ENCODE data around the gene ZC3H8. TPM values are rescaled to one million over a fixed set of nuclear protein-coding genes. Genes with fewer than 3 reads are reported as not detected.

The ZC3H8 gene
- total RNA-seq, 1 donor from 2014 or later: 7.5 TPM

DNA sequence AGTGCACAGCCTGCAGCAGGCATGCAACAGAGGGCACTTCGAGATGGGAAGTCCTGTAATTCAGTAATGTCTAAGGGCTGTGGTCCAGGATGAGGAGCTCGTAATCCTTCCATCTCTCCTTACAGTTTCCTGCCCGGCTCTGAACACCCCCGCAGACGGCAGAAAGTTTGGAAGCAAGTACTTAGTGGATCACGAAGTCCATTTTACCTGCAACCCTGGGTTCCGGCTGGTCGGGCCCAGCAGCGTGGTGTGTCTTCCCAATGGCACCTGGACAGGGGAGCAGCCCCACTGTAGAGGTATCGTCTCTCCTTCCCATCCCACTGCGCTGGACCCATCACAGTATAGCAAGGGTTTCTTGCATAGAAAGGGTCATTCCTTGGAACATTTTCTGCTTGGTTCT, 90.0 kb downstream of the ZC3H8 start:
- Histone ChIP-seq H3K36me3 (ENCODE audit: insufficient read depth, low read length) (no peaks in the 10 kb centered on the region), H3K4me2 (ENCODE audit: low read length) (no peak overlapping the region), H3K9me3 (ENCODE audit: insufficient read depth, low read depth, low read length) (no peaks in the 10 kb centered on the region), H2AFZ (ENCODE audit: low read depth, low read length) (no peak overlapping the region), H3K4me3 (ENCODE audit: insufficient read depth, low read depth, low read length) (no peak overlapping the region), H3K27me3 (ENCODE audit: insufficient read depth, low read length) (peaks cover 2% of the 10 kb centered on the region), H3K9ac (ENCODE audit: low read length) (no peak overlapping the region), H3K27ac (ENCODE audit: low read depth, low read length) (no peak overlapping the region), H4K20me1 (ENCODE audit: insufficient read depth, low read length) (no peaks in the 10 kb centered on the region), H3K79me2 (ENCODE audit: insufficient read depth, low read length) (no peaks in the 10 kb centered on the region), H3K4me1 (ENCODE audit: insufficient read depth, low read length) (no peaks in the 10 kb centered on the region)
- H3K4me3 Mint-ChIP-seq (ENCODE audit: unreplicated experiment): no peak overlapping the region
- no peak overlapping the region for H3K27ac Mint-ChIP-seq (ENCODE audit: unreplicated experiment)
- DNase-seq (ENCODE audit: low read depth) (no peak), FAIRE-seq (no peak)
- H3K9me3 Mint-ChIP-seq (ENCODE audit: unreplicated experiment): peaks cover 1% of the 10 kb centered on the region
- no peaks in the 10 kb centered on the region for H3K36me3 Mint-ChIP-seq (ENCODE audit: low read depth, unreplicated experiment)
- H3K4me1 Mint-ChIP-seq (ENCODE audit: low read depth, unreplicated experiment): peaks cover 5% of the 10 kb centered on the region
- TF ChIP-seq EZH2 (IDR thresholded peaks at IDR 0.05; ENCODE audit: insufficient read depth, low read length) (no peak), CTCF (IDR thresholded peaks at IDR 0.05; ENCODE audit: insufficient read depth, low read depth, low read length) (no peak)
- peaks cover 8% of the 10 kb centered on the region for H3K27me3 Mint-ChIP-seq (ENCODE audit: low read depth, unreplicated experiment)

GRCh38 chr2:112163541-112163981, 91.3 kb downstream of the ZC3H8 start:
- H3K27me3 Mint-ChIP-seq (ENCODE audit: low read depth, unreplicated experiment): peaks cover 11% of the 10 kb centered on the region
- Histone ChIP-seq H3K9ac (ENCODE audit: low read length) (no peak overlapping the region), H3K4me3 (ENCODE audit: insufficient read depth, low read depth, low read length) (no peak overlapping the region), H3K36me3 (ENCODE audit: insufficient read depth, low read length) (no peaks in the 10 kb centered on the region), H3K4me1 (ENCODE audit: insufficient read depth, low read length) (no peaks in the 10 kb centered on the region), H3K27ac (ENCODE audit: low read depth, low read length) (no peak overlapping the region), H4K20me1 (ENCODE audit: insufficient read depth, low read length) (no peaks in the 10 kb centered on the region), H3K4me2 (ENCODE audit: low read length) (no peak overlapping the region), H2AFZ (ENCODE audit: low read depth, low read length) (no peak overlapping the region), H3K27me3 (ENCODE audit: insufficient read depth, low read length) (peaks cover 2% of the 10 kb centered on the region), H3K9me3 (ENCODE audit: insufficient read depth, low read depth, low read length) (no peaks in the 10 kb centered on the region), H3K79me2 (ENCODE audit: insufficient read depth, low read length) (no peaks in the 10 kb centered on the region)
- TF ChIP-seq CTCF (IDR thresholded peaks at IDR 0.05; ENCODE audit: insufficient read depth, low read depth, low read length) (no peak), EZH2 (IDR thresholded peaks at IDR 0.05; ENCODE audit: insufficient read depth, low read length) (no peak)
- no peak overlapping the region for H3K27ac Mint-ChIP-seq (ENCODE audit: unreplicated experiment)
- no peak overlapping the region for H3K4me3 Mint-ChIP-seq (ENCODE audit: unreplicated experiment)
- H3K4me1 Mint-ChIP-seq (ENCODE audit: low read depth, unreplicated experiment): peaks cover 5% of the 10 kb centered on the region
- H3K9me3 Mint-ChIP-seq (ENCODE audit: unreplicated experiment): peaks cover 1% of the 10 kb centered on the region
- no peak for FAIRE-seq
- H3K36me3 Mint-ChIP-seq (ENCODE audit: low read depth, unreplicated experiment): no peaks in the 10 kb centered on the region
- DNase-seq (ENCODE audit: low read depth): no peak

- peaks cover 1% of the 10 kb centered on the region for H3K9me3 Mint-ChIP-seq (ENCODE audit: unreplicated experiment)
- no peak overlapping the region for H3K27ac Mint-ChIP-seq (ENCODE audit: unreplicated experiment)
- Histone ChIP-seq H3K27me3 (ENCODE audit: insufficient read depth, low read length) (peaks cover 2% of the 10 kb centered on the region), H3K9me3 (ENCODE audit: insufficient read depth, low read depth, low read length) (no peaks in the 10 kb centered on the region), H3K9ac (ENCODE audit: low read length) (no peak overlapping the region), H2AFZ (ENCODE audit: low read depth, low read length) (no peak overlapping the region), H3K4me1 (ENCODE audit: insufficient read depth, low read length) (no peaks in the 10 kb centered on the region), H3K36me3 (ENCODE audit: insufficient read depth, low read length) (no peaks in the 10 kb centered on the region), H3K27ac (ENCODE audit: low read depth, low read length) (no peak overlapping the region), H3K4me3 (ENCODE audit: insufficient read depth, low read depth, low read length) (no peak overlapping the region), H4K20me1 (ENCODE audit: insufficient read depth, low read length) (no peaks in the 10 kb centered on the region), H3K4me2 (ENCODE audit: low read length) (no peak overlapping the region), H3K79me2 (ENCODE audit: insufficient read depth, low read length) (no peaks in the 10 kb centered on the region)
- H3K4me1 Mint-ChIP-seq (ENCODE audit: low read depth, unreplicated experiment): peaks cover 5% of the 10 kb centered on the region
- no peak for DNase-seq (ENCODE audit: low read depth)
- no peak overlapping the region for H3K4me3 Mint-ChIP-seq (ENCODE audit: unreplicated experiment)
- TF ChIP-seq CTCF (IDR thresholded peaks at IDR 0.05; ENCODE audit: insufficient read depth, low read depth, low read length): no peak
- TF ChIP-seq EZH2 (IDR thresholded peaks at IDR 0.05; ENCODE audit: insufficient read depth, low read length): no peak
- FAIRE-seq: no peak
- H3K36me3 Mint-ChIP-seq (ENCODE audit: low read depth, unreplicated experiment): no peaks in the 10 kb centered on the region
- H3K27me3 Mint-ChIP-seq (ENCODE audit: low read depth, unreplicated experiment): peaks cover 11% of the 10 kb centered on the region
Measured at GRCh38 chr2:112162956-112163355, 91.9 kb downstream of the ZC3H8 start.

All from astrocyte (in vitro differentiated cells and primary cell).